ENCODE measurements around the gene ABCC11.
"Not testable (repeated sequence)": the region's sequence is repeated elsewhere in the genome, so short reads cannot be mapped to it uniquely, and the experiment has no call there.

The ABCC11 gene

GRCh38 chr16:48194828-48195556, 52.3 kb downstream of the ABCC11 start:
- Histone ChIP-seq H3K4me1 (ENCODE audit: insufficient read depth, low read length) (no peaks in the 10 kb centered on the region), H3K27ac (ENCODE audit: low read length) (no peak overlapping the region), H3K27me3 (ENCODE audit: insufficient read depth, low read length) (no peaks in the 10 kb centered on the region), H3K9me3 (ENCODE audit: insufficient read depth, low read depth, low read length) (no peaks in the 10 kb centered on the region), H3K9ac (ENCODE audit: low read depth, low read length) (no peak overlapping the region), H3K4me3 (ENCODE audit: low read length) (no peak overlapping the region), H3K36me3 (ENCODE audit: insufficient read depth, low read depth, low read length) (no peaks in the 10 kb centered on the region)

- H3K9me3 ChIP-seq (ENCODE audit: insufficient read depth, low read depth, low read length) = no peaks in the 10 kb centered on the region
- H3K27me3 ChIP-seq (ENCODE audit: insufficient read depth, low read length) = no peaks in the 10 kb centered on the region
- no peaks in the 10 kb centered on the region for H3K36me3 ChIP-seq (ENCODE audit: insufficient read depth, low read depth, low read length)
- no peak overlapping the region for H3K27ac ChIP-seq (ENCODE audit: low read length)
- no peaks in the 10 kb centered on the region for H3K4me1 ChIP-seq (ENCODE audit: insufficient read depth, low read length)
- H3K4me3 ChIP-seq (ENCODE audit: low read length) = no peak overlapping the region
- no peak overlapping the region for H3K9ac ChIP-seq (ENCODE audit: low read depth, low read length)
These were observed 53.5 kb downstream of the ABCC11 start for GRCh38 chr16:48193846-48194245.

GRCh38 chr16:48188449-48189102, 58.8 kb downstream of the ABCC11 start:
- no peak overlapping the region for H3K9ac ChIP-seq (ENCODE audit: low read depth, low read length)
- no peaks in the 10 kb centered on the region for H3K36me3 ChIP-seq (ENCODE audit: insufficient read depth, low read depth, low read length)
- H3K4me1 ChIP-seq (ENCODE audit: insufficient read depth, low read length) = no peaks in the 10 kb centered on the region
- no peaks in the 10 kb centered on the region for H3K27me3 ChIP-seq (ENCODE audit: insufficient read depth, low read length)
- H3K27ac ChIP-seq (ENCODE audit: low read length) = no peak overlapping the region
- H3K9me3 ChIP-seq (ENCODE audit: insufficient read depth, low read depth, low read length) = no peaks in the 10 kb centered on the region
- H3K4me3 ChIP-seq (ENCODE audit: low read length) = no peak overlapping the region

- H3K27ac ChIP-seq (ENCODE audit: low read length) = no peak overlapping the region
- no peaks in the 10 kb centered on the region for H3K27me3 ChIP-seq (ENCODE audit: insufficient read depth, low read length)
- no peaks in the 10 kb centered on the region for H3K4me1 ChIP-seq (ENCODE audit: insufficient read depth, low read length)
- no peaks in the 10 kb centered on the region for H3K9me3 ChIP-seq (ENCODE audit: insufficient read depth, low read depth, low read length)
- H3K4me3 ChIP-seq (ENCODE audit: low read length) = no peak overlapping the region
- no peak overlapping the region for H3K9ac ChIP-seq (ENCODE audit: low read depth, low read length)
- no peaks in the 10 kb centered on the region for H3K36me3 ChIP-seq (ENCODE audit: insufficient read depth, low read depth, low read length)
These were observed 59.6 kb downstream of the ABCC11 start for GRCh38 chr16:48187779-48188178.

GRCh38 chr16:48184681-48185080, 62.7 kb downstream of the ABCC11 start:
- Histone ChIP-seq H3K27ac (ENCODE audit: low read length) (no peak overlapping the region), H3K9ac (ENCODE audit: low read depth, low read length) (no peak overlapping the region), H3K36me3 (ENCODE audit: insufficient read depth, low read depth, low read length) (no peaks in the 10 kb centered on the region), H3K9me3 (ENCODE audit: insufficient read depth, low read depth, low read length) (no peaks in the 10 kb centered on the region), H3K4me1 (ENCODE audit: insufficient read depth, low read length) (no peaks in the 10 kb centered on the region), H3K27me3 (ENCODE audit: insufficient read depth, low read length) (no peaks in the 10 kb centered on the region), H3K4me3 (ENCODE audit: low read length) (no peak overlapping the region)

GRCh38 chr16:48182979-48183537, 64.3 kb downstream of the ABCC11 start:
- H3K27me3 ChIP-seq (ENCODE audit: insufficient read depth, low read length) = no peaks in the 10 kb centered on the region
- no peak overlapping the region for H3K9ac ChIP-seq (ENCODE audit: low read depth, low read length)
- H3K4me1 ChIP-seq (ENCODE audit: insufficient read depth, low read length) = no peaks in the 10 kb centered on the region
- no peaks in the 10 kb centered on the region for H3K9me3 ChIP-seq (ENCODE audit: insufficient read depth, low read depth, low read length)
- H3K4me3 ChIP-seq (ENCODE audit: low read length) = no peak overlapping the region
- no peaks in the 10 kb centered on the region for H3K36me3 ChIP-seq (ENCODE audit: insufficient read depth, low read depth, low read length)
- H3K27ac ChIP-seq (ENCODE audit: low read length) = no peak overlapping the region

GRCh38 chr16:48181746-48182520, 65.4 kb downstream of the ABCC11 start:
- not testable (repeated sequence) for H3K4me1 ChIP-seq (ENCODE audit: insufficient read depth, low read length); H3K4me3 ChIP-seq (ENCODE audit: low read length); H3K36me3 ChIP-seq (ENCODE audit: insufficient read depth, low read depth, low read length); H3K27ac ChIP-seq (ENCODE audit: low read length); H3K9ac ChIP-seq (ENCODE audit: low read depth, low read length); H3K9me3 ChIP-seq (ENCODE audit: insufficient read depth, low read depth, low read length); H3K27me3 ChIP-seq (ENCODE audit: insufficient read depth, low read length)

- H3K36me3 ChIP-seq (ENCODE audit: insufficient read depth, low read depth, low read length) = no peaks in the 10 kb centered on the region
- H3K9me3 ChIP-seq (ENCODE audit: insufficient read depth, low read depth, low read length) = no peaks in the 10 kb centered on the region
- H3K27ac ChIP-seq (ENCODE audit: low read length) = no peak overlapping the region
- H3K9ac ChIP-seq (ENCODE audit: low read depth, low read length) = no peak overlapping the region
- no peak overlapping the region for H3K4me3 ChIP-seq (ENCODE audit: low read length)
- no peaks in the 10 kb centered on the region for H3K4me1 ChIP-seq (ENCODE audit: insufficient read depth, low read length)
- H3K27me3 ChIP-seq (ENCODE audit: insufficient read depth, low read length) = no peaks in the 10 kb centered on the region
These were observed 66.4 kb downstream of the ABCC11 start for GRCh38 chr16:48180868-48181480.

- H3K9ac ChIP-seq (ENCODE audit: low read depth, low read length) = no peak overlapping the region
- H3K27ac ChIP-seq (ENCODE audit: low read length) = no peak overlapping the region
- no peaks in the 10 kb centered on the region for H3K27me3 ChIP-seq (ENCODE audit: insufficient read depth, low read length)
- no peak overlapping the region for H3K4me3 ChIP-seq (ENCODE audit: low read length)
- no peaks in the 10 kb centered on the region for H3K9me3 ChIP-seq (ENCODE audit: insufficient read depth, low read depth, low read length)
- no peaks in the 10 kb centered on the region for H3K36me3 ChIP-seq (ENCODE audit: insufficient read depth, low read depth, low read length)
- H3K4me1 ChIP-seq (ENCODE audit: insufficient read depth, low read length) = no peaks in the 10 kb centered on the region
These were observed 70.5 kb downstream of the ABCC11 start for GRCh38 chr16:48176635-48177408.

GRCh38 chr16:48173889-48174288, 73.5 kb downstream of the ABCC11 start:
- Histone ChIP-seq H3K9me3 (ENCODE audit: insufficient read depth, low read depth, low read length) (no peaks in the 10 kb centered on the region), H3K27me3 (ENCODE audit: insufficient read depth, low read length) (no peaks in the 10 kb centered on the region), H3K4me1 (ENCODE audit: insufficient read depth, low read length) (no peaks in the 10 kb centered on the region), H3K4me3 (ENCODE audit: low read length) (no peak overlapping the region), H3K9ac (ENCODE audit: low read depth, low read length) (no peak overlapping the region), H3K27ac (ENCODE audit: low read length) (no peak overlapping the region), H3K36me3 (ENCODE audit: insufficient read depth, low read depth, low read length) (no peaks in the 10 kb centered on the region)

- H3K27me3 ChIP-seq (ENCODE audit: insufficient read depth, low read length) = no peaks in the 10 kb centered on the region
- no peak overlapping the region for H3K9ac ChIP-seq (ENCODE audit: low read depth, low read length)
- no peak overlapping the region for H3K4me3 ChIP-seq (ENCODE audit: low read length)
- H3K9me3 ChIP-seq (ENCODE audit: insufficient read depth, low read depth, low read length) = no peaks in the 10 kb centered on the region
- no peak overlapping the region for H3K27ac ChIP-seq (ENCODE audit: low read length)
- no peaks in the 10 kb centered on the region for H3K36me3 ChIP-seq (ENCODE audit: insufficient read depth, low read depth, low read length)
- H3K4me1 ChIP-seq (ENCODE audit: insufficient read depth, low read length) = no peaks in the 10 kb centered on the region
These were observed 74.7 kb downstream of the ABCC11 start for GRCh38 chr16:48172682-48173081.
